ENCODE data around the gene YTHDF1. TPM values are rescaled to one million over a fixed set of nuclear protein-coding genes. Genes with fewer than 3 reads are reported as not detected.

The YTHDF1 gene
- total and polyA plus RNA-seq, 2 donors from 2014 or later = 21.9 to 43.1 TPM

GRCh38 chr20:63202811-63203526 is 13.0 kb downstream of the YTHDF1 start:
- DNase-seq = peak in 1 of 5 donors; percentile 54
- no peak for FAIRE-seq
- peaks cover 4 to 41% (median 22%) of the 10 kb centered on the region in 3 donors for H3K36me3 ChIP-seq (ENCODE audit: control insufficient read depth in 2 of 3, insufficient read depth in 3 of 3, low read length in 3 of 3)
- H3K9me3 ChIP-seq (ENCODE audit: control insufficient read depth in 2 of 3, insufficient read depth in 1 of 3, low read length in 3 of 3) = no peaks in the 10 kb centered on the region
- H3K9ac ChIP-seq (ENCODE audit: low read length in 3 of 3) = no peak overlapping the region
- no peak for TF ChIP-seq CTCF (IDR thresholded peaks at IDR 0.05; ENCODE audit: borderline replicate concordance, extremely low read depth, insufficient read depth)
- no peak overlapping the region for H3K4me3 ChIP-seq (ENCODE audit: low read length in 3 of 3)
- intact Hi-C loops (cut with DNase I) = no loop called here
- H3K27ac ChIP-seq (ENCODE audit: low read depth in 2 of 2, low read length in 2 of 2) = no peak overlapping the region
- H3K27me3 ChIP-seq (ENCODE audit: control insufficient read depth, insufficient read depth, low read length) = no peaks in the 10 kb centered on the region
- H3K4me1 ChIP-seq (ENCODE audit: control insufficient read depth in 2 of 3, insufficient read depth in 2 of 3, low read depth in 1 of 3, low read length in 3 of 3) = peaks cover 0 to 11% (median 6%) of the 10 kb centered on the region in 3 donors

- H3K4me3 ChIP-seq (ENCODE audit: low read length in 3 of 3) = no peak overlapping the region
- H3K27ac ChIP-seq (ENCODE audit: low read depth in 2 of 2, low read length in 2 of 2) = no peak overlapping the region
- DNase-seq (peak in 1 of 5 donors; percentile 64), FAIRE-seq (no peak)
- peaks cover 4 to 41% (median 22%) of the 10 kb centered on the region in 3 donors for H3K36me3 ChIP-seq (ENCODE audit: control insufficient read depth in 2 of 3, insufficient read depth in 3 of 3, low read length in 3 of 3)
- peaks cover 0 to 15% (median 14%) of the 10 kb centered on the region in 3 donors for H3K4me1 ChIP-seq (ENCODE audit: control insufficient read depth in 2 of 3, insufficient read depth in 2 of 3, low read depth in 1 of 3, low read length in 3 of 3)
- no peak overlapping the region for H3K9ac ChIP-seq (ENCODE audit: low read length in 3 of 3)
- no peaks in the 10 kb centered on the region for H3K27me3 ChIP-seq (ENCODE audit: control insufficient read depth, insufficient read depth, low read length)
- TF ChIP-seq CTCF (IDR thresholded peaks at IDR 0.05; ENCODE audit: borderline replicate concordance, extremely low read depth, insufficient read depth) = no peak
- H3K9me3 ChIP-seq (ENCODE audit: control insufficient read depth in 2 of 3, insufficient read depth in 1 of 3, low read length in 3 of 3) = no peaks in the 10 kb centered on the region
- intact Hi-C loops (cut with DNase I) = no loop called here
Measured at GRCh38 chr20:63202021-63202420, 13.9 kb downstream of the YTHDF1 start.

GRCh38 chr20:63198606-63199005 is 17.3 kb downstream of the YTHDF1 start:
- peaks cover 0 to 19% (median 16%) of the 10 kb centered on the region in 3 donors for H3K4me1 ChIP-seq (ENCODE audit: control insufficient read depth in 2 of 3, insufficient read depth in 2 of 3, low read depth in 1 of 3, low read length in 3 of 3)
- no peaks in the 10 kb centered on the region for H3K9me3 ChIP-seq (ENCODE audit: control insufficient read depth in 2 of 3, insufficient read depth in 1 of 3, low read length in 3 of 3)
- peaks cover 0 to 31% (median 14%) of the 10 kb centered on the region in 3 donors for H3K36me3 ChIP-seq (ENCODE audit: control insufficient read depth in 2 of 3, insufficient read depth in 3 of 3, low read length in 3 of 3)
- H3K27me3 ChIP-seq (ENCODE audit: control insufficient read depth, insufficient read depth, low read length) = no peaks in the 10 kb centered on the region
- no peak for FAIRE-seq
- H3K9ac ChIP-seq (ENCODE audit: low read length in 3 of 3) = no peak overlapping the region
- no peak overlapping the region for H3K4me3 ChIP-seq (ENCODE audit: low read length in 3 of 3)
- TF ChIP-seq CTCF (IDR thresholded peaks at IDR 0.05; ENCODE audit: borderline replicate concordance, extremely low read depth, insufficient read depth) = no peak
- DNase-seq = peak in 1 of 5 donors; percentile 22
- intact Hi-C loops (cut with DNase I) = no loop called here
- H3K27ac ChIP-seq (ENCODE audit: low read depth in 2 of 2, low read length in 2 of 2) = no peak overlapping the region
